IMR-90 (cell line): ENCODE results near the gene PDGFA. TPM values are rescaled to one million over a fixed set of nuclear protein-coding genes. Genes with fewer than 3 reads are reported as not detected.

Source experiments
- ATAC-seq: fragments of 200-7000 bp; cut with Tn5 transposase; 2 replicates; pipeline ENCODE4 v1.9.1; 2020; ENCODE audit warnings: low read depth, mild to moderate bottlenecking, moderate library complexity
- BruUV-seq: library from RNA; stranded (reverse); fragments of 400-500 nt; replicated peaks from 2 replicates; lab custom pipeline; 2021; lab: Mats Ljungman, UMichigan
- CTCF ChIA-PET: fragments of 300-600 bp; formaldehyde crosslinking; extraction: SDS; loops from one replicate; lab custom pipeline; 2021; ENCODE audit warnings: antibody characterized with exemption; lab: Yijun Ruan, JAX
- POLR2A ChIA-PET: fragments of 300-600 bp; sonication (Branson Sonifier 250); formaldehyde crosslinking; loops from one replicate; lab custom pipeline; 2022; ENCODE audit warnings: antibody characterized with exemption; ENCODE audit not compliant: unreplicated experiment; lab: Charles Lee
- DNase-seq: peaks from one replicate; pipeline ENCODE4 v3.0.0; 2013
- H2AFZ ChIP-seq: replicated peaks from 2 replicates; pipeline ENCODE3; 2013; ENCODE audit warnings: low read length, mild to moderate bottlenecking; ENCODE audit not compliant: poor library complexity
- H2AK5ac ChIP-seq: 2 replicates; pipeline ENCODE4 v1.6.1; 2013; ENCODE audit warnings: low read depth, low read length, inconsistent platforms
- H2AK9ac ChIP-seq: replicated peaks from 2 replicates; pipeline ENCODE3; 2013; ENCODE audit warnings: mild to moderate bottlenecking, low read depth, low read length, moderate library complexity; ENCODE audit not compliant: poor library complexity
- H2BK120ac ChIP-seq: 2 replicates; pipeline ENCODE4 v1.6.1; 2013; ENCODE audit warnings: low read depth, low read length, inconsistent platforms
- H2BK15ac ChIP-seq: 3 replicates; pipeline ENCODE4 v1.6.1; 2013; ENCODE audit warnings: low read depth, low read length, inconsistent platforms
- H2BK20ac ChIP-seq: 2 replicates; pipeline ENCODE4 v1.6.1; 2013; ENCODE audit warnings: low read depth, mild to moderate bottlenecking, inconsistent platforms, low read length, moderate library complexity
- H2BK5ac ChIP-seq: 2 replicates; pipeline ENCODE4 v1.6.1; 2013; ENCODE audit warnings: mild to moderate bottlenecking, low read depth, low read length, inconsistent platforms; ENCODE audit not compliant: poor library complexity, severe bottlenecking
- H3K14ac ChIP-seq: replicated peaks from 2 replicates; pipeline ENCODE4 v1.6.1; 2013; ENCODE audit warnings: low read depth, low read length, inconsistent platforms
- H3K18ac ChIP-seq: 2 replicates; pipeline ENCODE4 v1.6.1; 2013; ENCODE audit warnings: low read depth, low read length, control low read depth
- H3K23ac ChIP-seq: 2 replicates; pipeline ENCODE4 v1.6.1; 2013; ENCODE audit warnings: low read depth, low read length, inconsistent platforms
- H3K27ac ChIP-seq: 2 replicates; pipeline ENCODE4 v1.5.1; 2013; ENCODE audit warnings: mild to moderate bottlenecking, control low read depth, low read length; ENCODE audit not compliant: insufficient read depth
- H3K27me3 ChIP-seq: 2 replicates; pipeline ENCODE4 v1.6.1; 2013; ENCODE audit warnings: low read length; ENCODE audit not compliant: control insufficient read depth, insufficient read depth
- H3K36me3 ChIP-seq: 2 replicates; pipeline ENCODE4 v1.6.1; 2013; ENCODE audit warnings: low read length, mixed read lengths; ENCODE audit not compliant: control insufficient read depth, insufficient read depth
- H3K4ac ChIP-seq: 2 replicates; pipeline ENCODE4 v1.6.1; 2013; ENCODE audit warnings: low read depth, low read length, inconsistent platforms
- H3K4me1 ChIP-seq: 2 replicates; pipeline ENCODE4 v1.6.1; 2013; ENCODE audit warnings: low read length, mixed read lengths; ENCODE audit not compliant: control insufficient read depth, insufficient read depth
- H3K4me2 ChIP-seq: 2 replicates; pipeline ENCODE4 v1.6.1; 2013; ENCODE audit warnings: low read depth, mild to moderate bottlenecking, control low read depth, low read length, moderate library complexity
- H3K4me3 ChIP-seq: 2 replicates; pipeline ENCODE4 v1.5.1; 2013; ENCODE audit warnings: low read depth, mild to moderate bottlenecking, control low read depth, low read length, moderate library complexity; ENCODE audit not compliant: insufficient read depth
- H3K56ac ChIP-seq: 2 replicates; pipeline ENCODE4 v1.6.1; 2013; ENCODE audit warnings: low read length, inconsistent platforms; ENCODE audit not compliant: insufficient read depth; ENCODE audit errors: extremely low read depth
- H3K79me1 ChIP-seq, 2 experiments: 2 replicates each; pipeline ENCODE4 v1.6.1; 2013; ENCODE audit warnings: low read length in 2 of 2, inconsistent platforms in 1 of 2, low read depth in 1 of 2
- H3K9ac ChIP-seq: 2 replicates; pipeline ENCODE4 v1.6.1; 2013; ENCODE audit warnings: low read depth, low read length, control low read depth
- H3K9me1 ChIP-seq: 2 replicates; pipeline ENCODE4 v1.6.1; 2013; ENCODE audit warnings: low read length, inconsistent platforms; ENCODE audit not compliant: insufficient read depth
- H3K9me3 ChIP-seq: 2 replicates; pipeline ENCODE4 v1.6.1; 2013; ENCODE audit warnings: low read length; ENCODE audit not compliant: control insufficient read depth, insufficient read depth
- H4K20me1 ChIP-seq: 2 replicates; pipeline ENCODE4 v1.6.1; 2013; ENCODE audit warnings: low read length, inconsistent platforms; ENCODE audit not compliant: insufficient read depth
- H4K5ac ChIP-seq: 2 replicates; pipeline ENCODE4 v1.6.1; 2013; ENCODE audit warnings: mild to moderate bottlenecking, low read depth, low read length, control low read depth
- H4K8ac ChIP-seq, 2 experiments: 2 replicates each; pipeline ENCODE4 v1.6.1; 2013; ENCODE audit warnings: low read depth in 2 of 2, low read length in 2 of 2, control low read depth in 1 of 2, inconsistent platforms in 1 of 2
- H4K91ac ChIP-seq: 2 replicates; pipeline ENCODE4 v1.6.1; 2013; ENCODE audit warnings: low read depth, low read length, inconsistent platforms; ENCODE audit not compliant: insufficient read depth
- BHLHE40 ChIP-seq: fragments of 150-350 bp; IDR thresholded peaks from 2 replicates; pipeline ENCODE4 v1.6.1; 2016; ENCODE audit warnings: mild to moderate bottlenecking, low read depth, low read length
- CHD1 ChIP-seq: IDR thresholded peaks from 2 replicates; pipeline ENCODE4 v1.6.1; 2012; ENCODE audit warnings: low read depth, low read length, improper control_type of control experiment
- MAFK ChIP-seq: IDR thresholded peaks from 2 replicates; pipeline ENCODE4 v1.6.1; 2012; ENCODE audit warnings: low read depth, low read length, improper control_type of control experiment
- MAZ ChIP-seq: IDR thresholded peaks from 2 replicates; pipeline ENCODE4 v1.6.1; 2012; ENCODE audit warnings: low read depth, mild to moderate bottlenecking, low read length, improper control_type of control experiment, moderate library complexity, borderline replicate concordance
- MXI1 ChIP-seq: IDR thresholded peaks from 2 replicates; pipeline ENCODE4 v1.6.1; 2012; ENCODE audit warnings: low read depth, mild to moderate bottlenecking, low read length, moderate library complexity, borderline replicate concordance
- NFE2L2 ChIP-seq: fragments of 150-350 bp; IDR thresholded peaks from 2 replicates; pipeline ENCODE4 v1.6.1; 2016; ENCODE audit warnings: low read depth, mild to moderate bottlenecking, low read length
- POLR2A ChIP-seq: IDR thresholded peaks from 2 replicates; pipeline ENCODE4 v1.6.1; 2012; ENCODE audit warnings: mild to moderate bottlenecking, low read depth, low read length
- RAD21 ChIP-seq: IDR thresholded peaks from 2 replicates; pipeline ENCODE4 v1.6.1; 2012; ENCODE audit warnings: low read length, improper control_type of control experiment
- RCOR1 ChIP-seq: IDR thresholded peaks from 2 replicates; pipeline ENCODE4 v1.6.1; 2012; ENCODE audit warnings: mild to moderate bottlenecking, low read length, improper control_type of control experiment; ENCODE audit not compliant: insufficient replicate concordance
- RFX5 ChIP-seq: IDR thresholded peaks from 2 replicates; pipeline ENCODE4 v1.8.0; 2012; ENCODE audit warnings: low read depth, mild to moderate bottlenecking, low read length, moderate library complexity
- SMC3 ChIP-seq: fragments of 150-350 bp; IDR thresholded peaks from 2 replicates; pipeline ENCODE4 v1.6.1; 2016; ENCODE audit warnings: low read depth, mild to moderate bottlenecking, antibody characterized with exemption, low read length, moderate library complexity
- WGBS, 2 experiments: methylation state at CpG; one replicate each; pipeline versions ENCODE4 v1.1.5 to v1.1.7; 2013; ENCODE audit warnings: missing lambda C conversion rate in 2 of 2; ENCODE audit not compliant: insufficient read length in 1 of 2; ENCODE audit errors: extremely low coverage in 2 of 2; 5-methylcytosine and 5-hydroxymethylcytosine counted together
- dilution Hi-C: fragments of 300-500 bp; cut with HindIII; formaldehyde crosslinking; loops from one replicate; pipeline ENCODE4 v1.14.3; 2018; ENCODE audit warnings: low sequenced_read_pairs; ENCODE audit not compliant: unreplicated experiment
- in situ Hi-C: fragments of 300-500 bp; cut with MboI; formaldehyde crosslinking; loops from 3 replicates; pipeline ENCODE4 v1.14.3; 2019; ENCODE audit warnings: low sequenced_read_pairs, inconsistent platforms, mixed read lengths
- intact Hi-C: fragments of 100-400 bp; cut with micrococcal nuclease; formaldehyde crosslinking; loops from 2 replicates; pipeline ENCODE4 v1.10.0; 2022
- polyA plus RNA-seq, 3 experiments: library from polyadenylated mRNA; depleted of rRNA; stranded (reverse); fragments of >200 nt; gene quantifications; 2 replicates each; pipeline ENCODE4 v1.2.3, GENCODE V29; 2012; ENCODE audit warnings: low replicate concordance in 1 of 3
- total RNA-seq: library from RNA; depleted of rRNA; stranded (reverse); fragments of >200 nt; gene quantifications from 2 replicates; pipeline ENCODE4 v1.2.3, GENCODE V29; 2012
- TF ChIP-seq, protein P1 (sequence below): fragments of 150-350 bp; IDR thresholded peaks from 2 replicates; pipeline ENCODE4 v1.6.1; 2017; ENCODE audit warnings: mild to moderate bottlenecking, antibody characterized with exemption, low read length, low read depth
- TF ChIP-seq, protein P2 (sequence below): fragments of 150-350 bp; IDR thresholded peaks from 2 replicates; pipeline ENCODE4 v1.6.1; 2016; ENCODE audit warnings: low read depth, mild to moderate bottlenecking, low read length, moderate library complexity, borderline replicate concordance

PDGFA gene
- total and polyA plus RNA-seq, 2 of the 4 experiments (the other 2 are of a cell fraction) = 3.3 to 3.8 TPM

DNA sequence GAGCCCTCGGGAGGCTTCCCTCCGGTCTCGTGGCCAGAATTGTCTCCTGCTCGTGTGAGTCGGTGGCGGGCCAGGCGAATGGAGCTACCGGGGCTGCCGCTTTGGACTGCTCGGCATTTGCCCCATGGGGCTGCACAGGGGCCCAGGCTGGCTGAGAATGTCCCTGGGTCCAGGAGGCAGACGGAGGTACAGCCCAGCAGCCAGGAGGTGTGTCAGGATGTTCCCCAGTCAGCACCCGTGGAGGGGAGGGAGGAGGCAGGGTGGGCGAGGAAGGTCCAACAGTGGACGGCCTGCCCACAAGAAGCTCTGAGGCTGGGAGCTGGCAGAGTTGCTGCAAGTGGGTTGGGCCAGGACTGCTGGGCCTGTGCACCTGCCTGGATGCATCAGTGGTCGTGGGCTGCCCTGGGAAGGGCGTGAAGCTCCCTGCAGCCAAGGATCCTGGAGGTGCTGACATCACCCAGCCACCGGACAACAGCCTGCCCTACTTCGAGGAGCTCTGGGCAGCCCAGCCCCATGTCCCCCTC is 46.4 kb downstream of the PDGFA start:
- ChIA-PET CTCF (no interaction called here), POLR2A (no interaction called here)
- Histone ChIP-seq H2BK15ac (no peak overlapping the region), H3K9me3 (peaks cover 5% of the 10 kb centered on the region), H3K27ac (no peak overlapping the region), H3K18ac (no peak overlapping the region), H3K4me3 (no peak overlapping the region), H2BK20ac (no peak overlapping the region), H2AK5ac (peak overlapping the region; percentile 16; the same call in 1 of the 2 replicates), H3K27me3 (no peaks in the 10 kb centered on the region), H3K79me1 (no peaks in the 10 kb centered on the region), H4K20me1 (no peaks in the 10 kb centered on the region), H3K9ac (no peak overlapping the region), H4K8ac (no peak overlapping the region), H3K4me2 (no peak overlapping the region), H3K56ac (no peak overlapping the region), H3K36me3 (no peaks in the 10 kb centered on the region), H3K4me1 (peaks cover 23% of the 10 kb centered on the region), H3K4ac (no peak overlapping the region), H2BK120ac (no peak overlapping the region), H3K9me1 (0 out of 2 replicates have a peak, but pooled peaks cover 5% of the 10 kb centered on the region), H3K14ac (no peak overlapping the region), H2AFZ (no peak overlapping the region), H4K91ac (no peak overlapping the region), H2BK5ac (no peak overlapping the region), H3K23ac (no peak overlapping the region), H4K5ac (no peak overlapping the region), H2AK9ac (no peak overlapping the region)
- intact Hi-C loops (no loop called here), in situ Hi-C loops (no loop called here), dilution Hi-C loops (no loop called here)
- WGBS, 2 experiments = 88% methylated on average over 11 of the region's 18 CpGs; no CpG with 5 or more reads in 1 of the 2 experiments
- TF ChIP-seq, protein P1, sequence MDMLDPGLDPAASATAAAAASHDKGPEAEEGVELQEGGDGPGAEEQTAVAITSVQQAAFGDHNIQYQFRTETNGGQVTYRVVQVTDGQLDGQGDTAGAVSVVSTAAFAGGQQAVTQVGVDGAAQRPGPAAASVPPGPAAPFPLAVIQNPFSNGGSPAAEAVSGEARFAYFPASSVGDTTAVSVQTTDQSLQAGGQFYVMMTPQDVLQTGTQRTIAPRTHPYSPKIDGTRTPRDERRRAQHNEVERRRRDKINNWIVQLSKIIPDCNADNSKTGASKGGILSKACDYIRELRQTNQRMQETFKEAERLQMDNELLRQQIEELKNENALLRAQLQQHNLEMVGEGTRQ = no peak
- TF ChIP-seq RFX5 = no peak
- no peak for TF ChIP-seq RAD21
- no peak for TF ChIP-seq SMC3
- TF ChIP-seq POLR2A = no peak
- TF ChIP-seq RCOR1 = no peak
- TF ChIP-seq MAZ = no peak
- TF ChIP-seq CHD1 = no peak
- no peak for TF ChIP-seq MXI1
- TF ChIP-seq, protein P2, sequence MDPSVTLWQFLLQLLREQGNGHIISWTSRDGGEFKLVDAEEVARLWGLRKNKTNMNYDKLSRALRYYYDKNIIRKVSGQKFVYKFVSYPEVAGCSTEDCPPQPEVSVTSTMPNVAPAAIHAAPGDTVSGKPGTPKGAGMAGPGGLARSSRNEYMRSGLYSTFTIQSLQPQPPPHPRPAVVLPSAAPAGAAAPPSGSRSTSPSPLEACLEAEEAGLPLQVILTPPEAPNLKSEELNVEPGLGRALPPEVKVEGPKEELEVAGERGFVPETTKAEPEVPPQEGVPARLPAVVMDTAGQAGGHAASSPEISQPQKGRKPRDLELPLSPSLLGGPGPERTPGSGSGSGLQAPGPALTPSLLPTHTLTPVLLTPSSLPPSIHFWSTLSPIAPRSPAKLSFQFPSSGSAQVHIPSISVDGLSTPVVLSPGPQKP = no peak
- no peak for TF ChIP-seq MAFK
- no peak for TF ChIP-seq NFE2L2
- TF ChIP-seq BHLHE40 = no peak
- ATAC-seq (no peak), DNase-seq (no peak)
- BruUV-seq = no TSS peak
